ENCODE data around the gene RNF144B.
"Not testable (repeated sequence)": the region's sequence is repeated elsewhere in the genome, so short reads cannot be mapped to it uniquely, and the experiment has no call there.

The RNF144B gene

DNA sequence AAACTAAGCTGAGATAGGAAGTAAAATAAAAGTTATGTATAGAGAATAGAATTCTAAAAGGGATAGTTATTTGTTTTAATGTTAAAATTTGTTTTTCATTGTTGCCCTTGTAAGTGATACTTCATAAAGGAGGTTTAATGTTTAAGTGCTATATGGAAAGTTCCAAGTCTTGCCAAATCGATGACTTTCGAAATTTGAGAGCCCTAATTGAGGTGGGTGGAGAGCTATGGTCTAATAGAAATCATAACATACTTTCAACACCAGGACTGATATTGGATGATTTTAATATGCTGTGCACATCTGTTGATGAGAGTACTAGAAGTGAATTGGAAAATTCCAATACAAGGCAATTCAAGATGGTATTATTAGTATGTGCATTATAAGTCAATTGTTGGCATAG lies 64.6 kb downstream of the RNF144B start:
- Histone ChIP-seq H3K36me3 (ENCODE audit: control insufficient read depth, insufficient read depth, low read length) (no peaks in the 10 kb centered on the region), H3K27me3 (replicated peaks; ENCODE audit: control insufficient read depth, insufficient read depth, low read length, poor library complexity, severe bottlenecking) (no peaks in the 10 kb centered on the region), H3K9me3 (ENCODE audit: control insufficient read depth, low read length) (no peaks in the 10 kb centered on the region), H3K27ac (ENCODE audit: insufficient read depth, low read length, poor library complexity, severe bottlenecking) (no peak overlapping the region), H3K4me1 (ENCODE audit: control insufficient read depth, insufficient read depth, low read length, poor library complexity, severe bottlenecking) (no peaks in the 10 kb centered on the region), H3K4me3 (ENCODE audit: insufficient read depth, low read depth, low read length, poor library complexity, severe bottlenecking) (no peak overlapping the region)
- no peak for DNase-seq

DNA sequence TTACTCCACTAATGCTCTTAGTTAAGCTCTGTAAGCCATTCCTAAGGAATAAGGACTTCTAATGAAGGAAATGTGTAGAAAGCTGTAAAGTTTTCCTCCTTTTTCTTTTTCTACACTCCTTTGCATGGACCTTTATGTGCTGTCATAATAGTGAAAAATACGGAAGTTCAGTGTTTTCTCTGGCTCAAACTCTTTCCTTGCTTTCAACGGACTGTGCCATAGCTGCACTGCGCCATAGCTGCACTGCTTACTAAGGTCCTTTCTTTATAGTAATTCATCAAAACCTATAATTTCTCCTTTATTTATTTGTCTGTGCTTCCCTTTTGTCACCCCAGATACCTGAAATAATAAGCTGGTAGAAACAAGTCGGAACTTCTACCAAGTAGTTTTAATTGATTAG lies 67.3 kb downstream of the RNF144B start:
- Histone ChIP-seq H3K27ac (ENCODE audit: insufficient read depth, low read length, poor library complexity, severe bottlenecking) (no peak overlapping the region), H3K4me3 (ENCODE audit: insufficient read depth, low read depth, low read length, poor library complexity, severe bottlenecking) (no peak overlapping the region), H3K4me1 (ENCODE audit: control insufficient read depth, insufficient read depth, low read length, poor library complexity, severe bottlenecking) (no peaks in the 10 kb centered on the region), H3K9me3 (ENCODE audit: control insufficient read depth, low read length) (no peaks in the 10 kb centered on the region), H3K36me3 (ENCODE audit: control insufficient read depth, insufficient read depth, low read length) (no peaks in the 10 kb centered on the region), H3K27me3 (replicated peaks; ENCODE audit: control insufficient read depth, insufficient read depth, low read length, poor library complexity, severe bottlenecking) (no peaks in the 10 kb centered on the region)
- no peak for DNase-seq

DNA sequence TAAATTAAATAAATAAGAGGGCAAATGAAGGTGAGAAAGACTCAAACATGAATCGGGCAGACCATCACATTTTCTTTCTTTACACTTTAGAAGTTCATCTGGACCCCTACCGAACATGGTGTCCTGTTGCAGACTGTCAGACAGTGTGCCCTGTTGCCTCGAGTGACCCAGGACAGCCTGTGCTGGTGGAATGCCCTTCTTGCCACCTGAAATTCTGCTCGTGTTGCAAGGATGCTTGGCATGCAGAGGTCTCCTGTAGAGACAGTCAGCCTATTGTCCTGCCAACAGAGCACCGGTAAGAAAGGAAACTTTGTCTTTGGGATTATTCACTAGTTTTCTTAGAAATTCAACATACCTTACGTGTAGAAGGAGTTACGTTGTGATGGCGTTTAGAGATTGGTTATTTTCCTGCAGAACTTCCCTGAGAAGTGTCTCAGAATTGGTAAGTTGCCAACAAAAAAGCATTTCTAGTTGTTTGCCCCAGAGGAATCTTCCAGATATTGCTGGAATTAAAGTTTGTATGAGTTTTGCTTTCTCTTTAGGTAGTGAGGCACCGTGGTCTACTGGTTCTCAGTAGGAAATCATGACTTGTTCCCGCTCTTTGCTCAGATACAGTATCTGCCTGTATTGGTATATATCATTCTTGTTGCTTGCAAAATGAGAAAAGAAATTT lies 70.1 kb downstream of the RNF144B start:
- H3K27me3 ChIP-seq (replicated peaks; ENCODE audit: control insufficient read depth, insufficient read depth, low read length, poor library complexity, severe bottlenecking), result no peaks in the 10 kb centered on the region
- no peak overlapping the region for H3K4me3 ChIP-seq (ENCODE audit: insufficient read depth, low read depth, low read length, poor library complexity, severe bottlenecking)
- no peak for DNase-seq
- no peaks in the 10 kb centered on the region for H3K4me1 ChIP-seq (ENCODE audit: control insufficient read depth, insufficient read depth, low read length, poor library complexity, severe bottlenecking)
- no peaks in the 10 kb centered on the region for H3K9me3 ChIP-seq (ENCODE audit: control insufficient read depth, low read length)
- H3K36me3 ChIP-seq (ENCODE audit: control insufficient read depth, insufficient read depth, low read length), result no peaks in the 10 kb centered on the region
- no peak overlapping the region for H3K27ac ChIP-seq (ENCODE audit: insufficient read depth, low read length, poor library complexity, severe bottlenecking)

DNA sequence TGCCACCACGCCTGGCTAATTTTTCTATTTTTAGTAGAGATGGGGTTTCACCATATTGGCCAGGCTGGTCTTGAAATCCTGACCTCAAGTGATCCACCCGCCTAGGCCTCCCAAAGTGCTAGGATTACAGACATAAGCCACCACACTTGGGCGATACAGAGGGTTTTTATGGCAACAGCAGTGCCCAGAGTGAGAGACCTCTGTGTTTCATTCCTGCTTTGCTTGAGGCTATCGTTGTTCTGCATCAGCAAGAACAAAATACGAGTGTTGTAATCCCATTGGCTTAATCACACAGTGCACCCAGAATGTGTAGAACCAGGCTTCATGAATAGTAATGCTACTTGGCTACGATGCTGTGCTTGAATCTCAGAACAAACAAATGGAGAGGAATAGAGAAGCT lies 70.9 kb downstream of the RNF144B start:
- H3K27ac ChIP-seq (ENCODE audit: insufficient read depth, low read length, poor library complexity, severe bottlenecking); H3K4me3 ChIP-seq (ENCODE audit: insufficient read depth, low read depth, low read length, poor library complexity, severe bottlenecking); H3K9me3 ChIP-seq (ENCODE audit: control insufficient read depth, low read length); H3K36me3 ChIP-seq (ENCODE audit: control insufficient read depth, insufficient read depth, low read length); DNase-seq; H3K27me3 ChIP-seq (replicated peaks; ENCODE audit: control insufficient read depth, insufficient read depth, low read length, poor library complexity, severe bottlenecking); H3K4me1 ChIP-seq (ENCODE audit: control insufficient read depth, insufficient read depth, low read length, poor library complexity, severe bottlenecking): not testable (repeated sequence)

DNA sequence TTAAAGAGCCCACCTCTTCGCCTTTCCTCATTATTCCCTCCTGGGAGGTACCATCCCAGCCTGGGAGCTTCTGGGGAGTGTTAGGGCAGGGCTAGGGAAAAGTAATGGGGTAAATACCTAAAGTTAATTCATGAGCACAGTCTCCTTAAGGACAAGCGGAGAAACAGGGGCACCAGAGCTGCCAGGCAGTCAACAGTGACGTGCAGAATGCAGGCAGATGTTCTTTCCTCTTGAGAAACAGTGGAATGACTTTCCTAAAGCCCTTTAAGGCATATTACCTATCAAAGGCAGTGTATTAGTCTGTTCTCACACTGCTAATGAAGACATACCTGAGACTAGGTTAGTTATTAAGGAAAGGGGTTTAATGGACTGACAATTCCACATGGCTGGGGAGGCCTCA lies 76.3 kb downstream of the RNF144B start:
- no peaks in the 10 kb centered on the region for H3K4me1 ChIP-seq (ENCODE audit: control insufficient read depth, insufficient read depth, low read length, poor library complexity, severe bottlenecking)
- H3K4me3 ChIP-seq (ENCODE audit: insufficient read depth, low read depth, low read length, poor library complexity, severe bottlenecking), result no peak overlapping the region
- H3K27ac ChIP-seq (ENCODE audit: insufficient read depth, low read length, poor library complexity, severe bottlenecking), result no peak overlapping the region
- peaks cover 4% of the 10 kb centered on the region for H3K36me3 ChIP-seq (ENCODE audit: control insufficient read depth, insufficient read depth, low read length)
- DNase-seq, result no peak
- H3K9me3 ChIP-seq (ENCODE audit: control insufficient read depth, low read length), result no peaks in the 10 kb centered on the region
- H3K27me3 ChIP-seq (replicated peaks; ENCODE audit: control insufficient read depth, insufficient read depth, low read length, poor library complexity, severe bottlenecking), result no peaks in the 10 kb centered on the region

DNA sequence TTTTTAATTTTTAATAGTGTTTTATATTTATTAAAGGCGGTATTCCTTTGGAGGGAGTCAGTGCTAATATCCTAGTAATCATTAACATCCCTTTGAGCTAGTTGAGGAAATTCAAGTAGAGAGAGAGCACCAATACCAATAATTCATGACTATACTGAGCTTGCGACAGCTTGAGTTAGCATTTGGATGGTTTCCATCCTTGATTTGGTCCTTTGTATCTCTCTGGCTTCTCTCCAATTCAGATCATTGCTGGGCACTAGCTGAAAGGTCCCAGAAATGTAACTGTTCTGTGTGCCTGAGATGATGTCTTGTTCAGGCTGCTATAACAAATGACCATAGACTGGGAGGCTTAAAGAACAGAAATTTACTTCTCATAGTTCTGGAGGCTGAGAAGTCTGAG lies 77.0 kb downstream of the RNF144B start:
- H3K4me3 ChIP-seq (ENCODE audit: insufficient read depth, low read depth, low read length, poor library complexity, severe bottlenecking), result no peak overlapping the region
- H3K36me3 ChIP-seq (ENCODE audit: control insufficient read depth, insufficient read depth, low read length), result peaks cover 4% of the 10 kb centered on the region
- no peak overlapping the region for H3K27ac ChIP-seq (ENCODE audit: insufficient read depth, low read length, poor library complexity, severe bottlenecking)
- no peaks in the 10 kb centered on the region for H3K27me3 ChIP-seq (replicated peaks; ENCODE audit: control insufficient read depth, insufficient read depth, low read length, poor library complexity, severe bottlenecking)
- no peaks in the 10 kb centered on the region for H3K4me1 ChIP-seq (ENCODE audit: control insufficient read depth, insufficient read depth, low read length, poor library complexity, severe bottlenecking)
- DNase-seq, result no peak
- H3K9me3 ChIP-seq (ENCODE audit: control insufficient read depth, low read length), result no peaks in the 10 kb centered on the region

DNA sequence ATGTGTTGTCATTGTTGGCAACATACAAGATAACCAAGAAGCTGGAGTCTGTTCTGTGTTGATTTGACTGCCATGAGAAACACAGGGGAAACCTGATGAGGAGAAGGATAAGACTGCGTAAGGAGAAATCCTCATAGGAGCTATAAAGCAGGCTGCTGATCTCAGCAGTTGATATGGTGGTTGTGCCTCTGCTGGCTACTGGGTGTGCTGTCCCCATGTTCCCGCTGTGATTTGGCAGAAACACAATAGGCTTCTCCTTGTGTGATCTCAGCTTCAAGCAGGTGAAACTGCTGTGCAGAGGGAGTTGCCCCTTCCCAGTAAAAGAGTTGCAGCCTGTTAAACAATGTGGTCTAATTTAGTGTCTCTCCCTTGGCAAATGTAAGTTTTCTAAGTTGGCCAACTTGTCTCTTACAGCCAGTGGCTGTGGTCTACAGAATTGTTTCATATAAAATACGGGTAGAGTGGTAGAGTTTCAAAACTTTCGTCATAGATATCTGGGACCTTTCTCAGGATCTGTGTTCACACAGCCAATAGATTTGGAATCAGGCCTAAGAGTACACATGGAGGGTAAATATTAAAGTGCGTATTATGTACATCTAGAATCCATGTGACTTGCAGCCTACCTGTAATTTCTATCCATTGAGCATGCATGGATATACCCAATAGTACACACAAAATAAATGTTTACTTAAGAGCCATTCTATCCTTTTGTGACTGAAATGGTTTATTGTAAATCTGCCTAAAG lies 78.4 kb downstream of the RNF144B start:
- Histone ChIP-seq H3K4me1 (ENCODE audit: control insufficient read depth, insufficient read depth, low read length, poor library complexity, severe bottlenecking) (no peaks in the 10 kb centered on the region), H3K36me3 (ENCODE audit: control insufficient read depth, insufficient read depth, low read length) (peaks cover 4% of the 10 kb centered on the region), H3K9me3 (ENCODE audit: control insufficient read depth, low read length) (no peaks in the 10 kb centered on the region), H3K27ac (ENCODE audit: insufficient read depth, low read length, poor library complexity, severe bottlenecking) (no peak overlapping the region), H3K4me3 (ENCODE audit: insufficient read depth, low read depth, low read length, poor library complexity, severe bottlenecking) (no peak overlapping the region), H3K27me3 (replicated peaks; ENCODE audit: control insufficient read depth, insufficient read depth, low read length, poor library complexity, severe bottlenecking) (no peaks in the 10 kb centered on the region)
- no peak for DNase-seq

DNA sequence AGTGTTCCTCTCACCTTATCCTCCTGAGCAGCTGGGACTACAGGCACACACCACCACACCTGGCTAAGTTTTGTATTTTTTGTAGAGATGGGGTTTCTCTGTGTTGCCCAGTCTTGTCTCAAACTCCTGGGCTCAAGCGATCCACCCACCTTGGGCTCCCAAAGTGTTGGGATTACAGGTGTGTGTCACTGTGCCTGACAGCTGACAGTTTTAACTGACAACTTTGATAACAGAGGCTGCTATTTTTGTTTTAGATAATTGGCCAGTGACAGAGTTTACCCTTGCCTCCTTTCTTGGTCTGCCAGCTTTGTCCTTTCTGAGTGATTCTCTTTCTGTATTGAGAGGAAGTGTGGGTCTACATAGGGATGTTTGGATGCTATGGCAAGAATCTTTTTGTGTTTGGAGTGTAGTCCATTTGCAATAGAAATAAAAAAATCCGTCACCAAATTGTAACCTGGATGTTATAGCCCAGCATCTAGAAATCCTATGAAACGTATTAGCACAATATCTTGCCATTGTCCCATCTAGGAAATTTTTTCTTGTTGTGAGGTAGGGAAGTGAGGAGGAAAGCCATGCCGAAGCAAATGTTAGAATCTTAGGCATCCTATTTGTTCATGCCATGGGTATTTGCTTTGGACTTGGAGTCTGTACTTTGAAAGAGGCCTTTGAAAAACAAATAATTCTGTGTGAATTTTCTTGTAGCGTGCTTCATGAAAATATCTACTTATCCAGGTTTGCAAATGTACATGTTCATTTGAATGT lies 80.8 kb downstream of the RNF144B start:
- no peak for DNase-seq
- H3K27ac ChIP-seq (ENCODE audit: insufficient read depth, low read length, poor library complexity, severe bottlenecking), result no peak overlapping the region
- peaks cover 4% of the 10 kb centered on the region for H3K36me3 ChIP-seq (ENCODE audit: control insufficient read depth, insufficient read depth, low read length)
- no peak overlapping the region for H3K4me3 ChIP-seq (ENCODE audit: insufficient read depth, low read depth, low read length, poor library complexity, severe bottlenecking)
- H3K27me3 ChIP-seq (replicated peaks; ENCODE audit: control insufficient read depth, insufficient read depth, low read length, poor library complexity, severe bottlenecking), result no peaks in the 10 kb centered on the region
- no peaks in the 10 kb centered on the region for H3K4me1 ChIP-seq (ENCODE audit: control insufficient read depth, insufficient read depth, low read length, poor library complexity, severe bottlenecking)
- no peaks in the 10 kb centered on the region for H3K9me3 ChIP-seq (ENCODE audit: control insufficient read depth, low read length)

DNA sequence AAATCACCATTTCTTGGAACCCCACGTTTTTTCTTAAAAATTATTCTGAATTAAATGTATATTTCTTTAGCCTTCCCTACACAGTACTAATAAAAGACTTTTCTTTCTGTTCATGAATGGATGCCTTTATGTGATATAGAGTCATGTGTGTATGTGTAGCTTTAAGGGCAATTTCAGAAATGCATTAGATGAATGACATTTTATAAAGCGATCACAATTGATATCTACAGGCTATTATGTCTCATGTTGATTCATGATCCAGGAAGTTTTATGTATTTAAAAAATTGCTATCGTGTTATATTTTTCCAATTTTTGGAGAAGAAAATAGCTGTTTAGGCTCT lies 81.3 kb downstream of the RNF144B start:
- H3K27ac ChIP-seq (ENCODE audit: insufficient read depth, low read length, poor library complexity, severe bottlenecking), result no peak overlapping the region

DNA sequence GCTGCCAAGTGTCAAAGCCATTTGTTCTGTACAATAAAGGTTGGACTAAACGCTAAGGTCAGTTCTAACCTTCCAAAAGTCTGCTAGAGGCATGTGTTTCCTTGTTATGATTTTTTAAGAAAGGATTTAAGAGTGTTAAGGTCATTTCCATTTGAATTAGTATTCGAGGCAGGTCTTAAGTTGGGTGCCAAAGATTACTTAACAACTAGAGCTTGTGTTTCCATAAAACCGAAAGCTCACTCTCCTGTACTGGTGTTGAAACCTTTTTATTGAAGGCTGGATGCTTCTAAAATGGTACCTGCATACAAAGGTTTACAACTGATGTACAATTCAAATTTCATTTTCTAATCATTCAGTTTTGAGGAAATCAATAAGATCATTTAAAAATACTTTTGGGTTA lies 82.4 kb downstream of the RNF144B start:
- H3K27ac ChIP-seq (ENCODE audit: insufficient read depth, low read length, poor library complexity, severe bottlenecking), result no peak overlapping the region
- DNase-seq, result no peak
- no peaks in the 10 kb centered on the region for H3K36me3 ChIP-seq (ENCODE audit: control insufficient read depth, insufficient read depth, low read length)
- no peaks in the 10 kb centered on the region for H3K9me3 ChIP-seq (ENCODE audit: control insufficient read depth, low read length)
- H3K4me3 ChIP-seq (ENCODE audit: insufficient read depth, low read depth, low read length, poor library complexity, severe bottlenecking), result no peak overlapping the region
- H3K4me1 ChIP-seq (ENCODE audit: control insufficient read depth, insufficient read depth, low read length, poor library complexity, severe bottlenecking), result no peaks in the 10 kb centered on the region
- H3K27me3 ChIP-seq (replicated peaks; ENCODE audit: control insufficient read depth, insufficient read depth, low read length, poor library complexity, severe bottlenecking), result no peaks in the 10 kb centered on the region

More for the DNA sequence above, 81.3 kb downstream of the RNF144B start:
- H3K27me3 ChIP-seq (replicated peaks; ENCODE audit: control insufficient read depth, insufficient read depth, low read length, poor library complexity, severe bottlenecking), result no peaks in the 10 kb centered on the region
- no peak overlapping the region for H3K4me3 ChIP-seq (ENCODE audit: insufficient read depth, low read depth, low read length, poor library complexity, severe bottlenecking)
- H3K4me1 ChIP-seq (ENCODE audit: control insufficient read depth, insufficient read depth, low read length, poor library complexity, severe bottlenecking), result no peaks in the 10 kb centered on the region
- H3K36me3 ChIP-seq (ENCODE audit: control insufficient read depth, insufficient read depth, low read length), result peaks cover 2% of the 10 kb centered on the region
- no peaks in the 10 kb centered on the region for H3K9me3 ChIP-seq (ENCODE audit: control insufficient read depth, low read length)
- no peak for DNase-seq

All from effector memory CD4-positive, alpha-beta T cell (primary cell).